HG02678 (cell line): ENCODE data around the gene SRGAP2.
A peak's percentile ranks its signal among the peaks of the same experiment; 100 is the strongest.
"Not testable (repeated sequence)": the region's sequence is repeated elsewhere in the genome, so short reads cannot be mapped to it uniquely, and the experiment has no call there.

Experiments
- ATAC-seq: cut with Tn5 transposase; IDR thresholded peaks from one replicate; pipeline ENCODE4 v1.9.1; 2021; ENCODE audit warnings: mild to moderate bottlenecking, moderate library complexity; ENCODE audit not compliant: unreplicated experiment

SRGAP2 gene

DNA sequence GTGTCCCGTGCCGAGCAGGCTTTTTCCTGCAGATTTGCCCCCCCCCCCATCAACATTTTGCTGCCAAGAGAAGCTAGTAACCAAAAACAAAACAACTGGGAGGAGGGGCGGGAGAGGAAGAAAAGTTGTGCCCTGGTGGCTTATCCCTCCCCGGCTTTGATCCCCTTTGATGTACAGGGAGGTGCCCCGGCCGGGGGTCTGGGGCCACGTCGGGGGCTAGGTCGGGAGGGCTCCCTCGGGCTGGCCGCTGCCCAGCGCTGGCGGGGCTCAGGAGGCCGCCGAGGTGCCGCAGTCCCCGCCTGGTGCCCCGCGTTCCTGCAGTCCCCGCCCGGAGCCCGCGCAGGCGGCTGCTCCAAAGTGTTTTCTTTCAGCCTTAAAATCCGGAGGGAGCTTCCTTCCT is 1.5 kb downstream of the SRGAP2 start:
- ATAC-seq: not testable (repeated sequence)

DNA sequence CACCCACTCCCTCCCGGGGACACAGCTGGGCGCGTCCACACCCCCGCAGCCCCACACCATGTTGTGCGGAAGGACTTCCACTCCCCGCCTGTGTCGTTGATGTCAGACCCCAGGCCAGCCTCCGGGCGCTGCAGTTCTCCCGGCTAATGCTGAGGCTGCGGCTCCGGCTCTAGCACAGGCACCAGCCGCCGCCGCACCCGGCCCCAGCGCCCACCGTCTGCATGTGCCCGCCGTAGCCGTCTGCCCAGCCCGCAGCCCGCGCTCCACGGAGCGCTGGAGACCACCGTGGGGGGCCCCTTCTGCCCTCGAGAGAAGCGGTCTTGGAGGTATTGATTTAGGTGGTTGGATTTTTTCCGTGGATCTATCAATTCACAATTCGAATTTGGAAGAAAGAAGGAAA is 2.2 kb downstream of the SRGAP2 start:
- not testable (repeated sequence) for ATAC-seq

GRCh38 chr1:206210802-206211201 is 7.5 kb downstream of the SRGAP2 start:
- not testable (repeated sequence) for ATAC-seq

DNA sequence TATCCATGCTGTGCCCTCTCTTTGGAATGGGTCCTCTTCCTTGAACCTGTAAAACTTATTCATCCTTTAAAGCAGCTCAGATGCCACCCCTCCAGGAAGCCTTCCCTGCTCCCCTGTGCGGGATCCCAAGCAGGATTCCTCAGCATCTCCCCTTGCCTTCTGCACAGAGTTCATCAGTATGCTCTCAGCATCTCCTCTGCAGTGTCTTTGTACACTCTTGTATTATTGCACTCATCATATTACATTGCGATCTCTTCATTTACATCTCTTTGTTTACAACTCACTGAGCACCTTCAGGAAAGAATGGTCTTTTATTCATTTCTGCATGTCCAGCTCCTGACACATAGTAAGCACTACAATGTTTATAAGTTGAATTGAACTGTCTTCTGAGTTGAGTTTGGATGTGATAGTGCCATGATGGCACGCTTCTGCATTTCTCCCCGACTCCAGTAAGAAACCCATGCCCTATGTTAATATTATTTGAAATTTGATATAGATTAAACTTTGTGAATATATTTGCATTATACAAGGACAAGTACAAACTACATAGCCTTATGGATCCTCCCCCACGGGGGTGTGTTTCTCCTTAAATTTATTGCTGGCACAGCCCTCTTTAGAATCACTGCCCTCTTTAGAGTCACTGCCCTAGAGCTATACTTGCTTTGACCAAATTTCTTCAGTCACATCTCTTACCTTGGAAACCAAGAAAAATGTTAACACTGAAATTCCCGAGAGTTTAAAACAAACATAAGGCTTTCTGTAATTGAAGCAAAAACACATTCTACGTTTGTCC is 12.5 kb downstream of the SRGAP2 start:
- not testable (repeated sequence) for ATAC-seq

DNA sequence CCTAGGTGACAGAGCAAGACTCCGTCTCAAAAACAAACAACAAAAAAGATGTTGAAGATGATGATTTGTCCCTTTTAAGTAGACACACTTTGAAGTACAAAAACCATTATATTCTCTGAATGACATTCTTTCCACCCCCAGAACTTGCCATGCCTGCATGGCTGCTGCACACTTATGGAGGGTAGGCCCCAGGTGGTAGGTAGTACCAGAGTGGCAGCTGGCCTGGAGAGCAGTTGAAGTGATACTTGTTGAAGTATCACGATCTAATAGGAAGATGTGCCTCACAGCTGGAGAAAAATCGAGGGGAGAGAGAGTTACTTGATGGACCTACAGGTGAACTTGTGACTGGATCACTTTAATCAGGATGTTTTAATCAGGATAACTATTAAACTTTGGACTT is 14.9 kb downstream of the SRGAP2 start:
- ATAC-seq: not testable (repeated sequence)

DNA sequence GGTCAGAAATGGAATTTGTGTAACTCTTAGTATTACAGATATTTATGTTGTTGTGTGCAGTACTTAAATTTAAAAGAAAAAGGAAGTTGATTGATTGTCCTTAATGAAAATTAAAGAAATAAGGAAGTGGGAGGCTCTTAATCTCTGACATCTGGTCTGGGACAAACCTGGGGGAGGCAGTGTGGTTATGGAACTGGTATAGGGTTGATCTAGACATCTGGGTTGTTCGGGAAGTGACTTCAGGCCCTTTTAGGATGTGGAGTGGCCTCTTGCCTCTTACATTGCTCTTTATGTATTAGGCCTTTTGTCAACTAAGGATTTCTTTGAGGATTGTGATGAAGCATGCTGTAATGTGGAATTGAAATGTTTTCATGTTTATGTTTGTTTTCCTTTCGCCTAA is 15.4 kb downstream of the SRGAP2 start:
- not testable (repeated sequence) for ATAC-seq

- not testable (repeated sequence) for ATAC-seq
Measured at GRCh38 chr1:206219514-206220331, 16.4 kb downstream of the SRGAP2 start.

DNA sequence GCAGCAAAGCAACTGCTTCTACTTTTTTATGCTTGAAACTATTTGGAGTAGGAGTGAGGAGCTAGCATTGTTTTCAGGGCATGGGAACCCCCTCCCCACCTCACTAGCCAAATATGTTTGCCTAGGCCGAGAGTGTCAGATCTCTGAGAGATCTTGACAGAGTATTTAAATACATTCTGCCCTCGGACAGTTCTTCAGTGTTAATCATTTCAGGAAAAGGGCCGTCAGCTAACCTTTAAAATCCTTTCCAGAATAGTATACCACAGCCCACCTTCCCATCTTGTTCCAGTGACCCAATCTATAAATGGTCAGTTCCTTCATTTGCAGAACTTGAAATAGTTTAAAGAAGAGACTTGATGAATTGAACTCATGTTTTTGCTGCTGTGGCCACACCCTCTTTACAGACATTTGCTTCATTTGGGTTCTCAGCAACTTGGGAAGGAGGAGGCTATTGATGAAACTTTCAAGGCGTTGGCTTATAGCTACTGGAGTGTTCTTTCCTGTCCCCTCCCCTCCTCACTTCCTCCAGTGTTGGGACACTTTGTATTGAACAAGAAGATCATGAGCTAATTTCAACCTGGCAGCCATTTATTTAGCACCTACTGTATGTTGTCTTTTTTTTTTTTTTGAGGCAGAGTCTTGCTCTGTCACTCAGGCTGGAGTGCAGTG is 17.1 kb downstream of the SRGAP2 start:
- ATAC-seq: not testable (repeated sequence)

- ATAC-seq: not testable (repeated sequence)
Measured at GRCh38 chr1:206221585-206221984, 18.2 kb downstream of the SRGAP2 start.

- not testable (repeated sequence) for ATAC-seq
Measured at GRCh38 chr1:206224190-206224776, 20.9 kb downstream of the SRGAP2 start.

DNA sequence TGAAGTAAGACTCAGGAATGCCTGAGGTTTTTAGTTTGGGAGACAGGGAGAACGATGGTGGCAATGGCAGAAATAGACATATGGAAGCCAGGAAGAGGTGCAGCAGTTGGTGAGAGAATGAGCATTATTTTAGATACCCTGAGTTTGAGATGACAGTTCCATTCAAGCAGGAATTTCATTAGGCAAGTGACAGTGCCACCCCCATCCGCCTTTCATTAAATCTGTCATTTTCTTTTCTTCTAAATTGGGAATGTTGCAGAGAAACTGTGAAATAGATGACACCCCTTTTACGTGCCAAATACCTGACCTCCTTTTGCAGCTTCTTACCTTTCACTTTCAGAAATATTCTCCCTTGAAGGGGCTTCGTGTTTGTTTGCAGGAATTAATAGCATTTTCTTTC is 22.0 kb downstream of the SRGAP2 start:
- not testable (repeated sequence) for ATAC-seq

DNA sequence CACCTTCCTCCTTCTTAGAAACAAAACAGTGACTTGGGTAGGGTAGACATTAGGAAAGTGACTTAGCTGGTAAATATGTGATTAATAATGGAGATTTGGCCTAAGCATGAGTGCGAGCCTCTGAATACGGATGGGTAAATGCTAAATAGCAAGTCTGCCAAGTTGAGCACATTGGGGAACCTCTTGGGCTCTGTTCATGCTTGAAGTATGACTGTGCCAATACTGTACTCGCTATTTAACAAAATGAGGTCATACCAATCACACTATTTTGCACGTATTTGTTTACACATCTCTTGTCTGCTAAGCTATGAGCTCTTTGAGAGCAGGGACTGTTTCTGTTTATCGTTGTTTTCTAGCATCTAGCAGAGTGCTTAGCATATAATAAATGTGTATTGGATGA is 23.5 kb downstream of the SRGAP2 start:
- ATAC-seq: not testable (repeated sequence)

GRCh38 chr1:206229286-206229685 is 25.9 kb downstream of the SRGAP2 start:
- ATAC-seq: not testable (repeated sequence)

- not testable (repeated sequence) for ATAC-seq
Measured at GRCh38 chr1:206231989-206232388, 28.6 kb downstream of the SRGAP2 start.

DNA sequence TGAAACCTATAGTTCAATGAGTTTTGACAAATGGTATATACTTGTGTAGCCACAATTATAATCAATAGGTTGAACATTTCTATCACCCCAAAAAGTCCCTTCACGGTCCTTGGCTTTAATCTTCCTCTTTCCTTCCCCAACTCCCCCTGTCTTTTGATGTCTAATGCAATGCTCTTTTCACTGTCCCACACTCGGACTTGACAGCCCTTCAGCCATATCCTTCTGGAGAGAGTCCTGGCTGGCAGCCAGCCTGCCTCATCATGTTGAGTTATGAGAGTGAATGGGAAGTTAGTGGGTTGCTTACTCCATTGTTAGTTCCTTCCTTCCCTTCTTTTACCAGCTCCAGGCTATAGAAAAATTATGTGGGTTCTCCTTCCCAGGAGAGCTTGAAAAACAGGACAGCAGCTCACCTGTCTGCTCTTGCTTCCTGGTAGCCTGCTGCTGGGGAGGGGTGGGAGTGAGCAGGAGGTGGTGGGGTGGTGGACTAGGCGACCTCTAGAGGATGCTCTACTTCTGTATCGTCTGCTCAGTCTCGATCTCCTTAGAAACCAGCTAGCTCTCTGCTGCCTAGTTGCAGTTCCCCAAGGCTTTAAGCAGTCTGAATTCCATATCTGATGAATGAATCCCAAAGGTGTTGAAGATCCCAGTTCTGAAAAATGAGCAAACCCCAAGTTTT is 29.8 kb downstream of the SRGAP2 start:
- peak; percentile 80 for ATAC-seq

GRCh38 chr1:206234189-206234916 is 31.0 kb downstream of the SRGAP2 start:
- not testable (repeated sequence) for ATAC-seq

DNA sequence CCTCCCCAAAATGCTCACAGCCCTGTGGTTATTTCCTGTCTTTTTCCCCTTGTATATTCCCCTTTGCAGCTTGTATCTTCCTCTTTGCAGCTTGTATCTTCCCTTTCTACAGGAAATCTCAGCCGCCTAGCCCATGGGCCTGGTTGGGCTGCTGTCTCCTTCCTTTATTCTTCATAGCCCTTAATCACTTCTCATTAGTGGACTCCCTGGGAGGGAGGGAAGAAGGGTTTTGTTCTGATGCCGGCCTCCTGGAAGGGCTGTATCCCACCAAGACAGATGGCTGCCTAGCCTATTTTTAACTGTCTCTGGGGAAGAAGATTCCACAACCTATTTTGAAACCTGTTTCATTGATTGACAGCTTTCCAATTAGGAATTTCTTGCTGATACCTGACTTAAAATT is 31.8 kb downstream of the SRGAP2 start:
- not testable (repeated sequence) for ATAC-seq

- ATAC-seq: peak; percentile 30
Measured at GRCh38 chr1:206240288-206240687, 36.9 kb downstream of the SRGAP2 start.

- ATAC-seq: peak; percentile 99
Measured at GRCh38 chr1:206243335-206243734, 40.0 kb downstream of the SRGAP2 start.

- ATAC-seq: not testable (repeated sequence)
Measured at GRCh38 chr1:206245479-206245878, 42.1 kb downstream of the SRGAP2 start.
